ENCODE data around the gene TNFAIP3.

Gene TNFAIP3

GRCh38 chr6:137864812-137865508, 2.1 kb upstream of the TNFAIP3 start:
- no peak for DNase-seq (ENCODE audit: low spot score)

DNA sequence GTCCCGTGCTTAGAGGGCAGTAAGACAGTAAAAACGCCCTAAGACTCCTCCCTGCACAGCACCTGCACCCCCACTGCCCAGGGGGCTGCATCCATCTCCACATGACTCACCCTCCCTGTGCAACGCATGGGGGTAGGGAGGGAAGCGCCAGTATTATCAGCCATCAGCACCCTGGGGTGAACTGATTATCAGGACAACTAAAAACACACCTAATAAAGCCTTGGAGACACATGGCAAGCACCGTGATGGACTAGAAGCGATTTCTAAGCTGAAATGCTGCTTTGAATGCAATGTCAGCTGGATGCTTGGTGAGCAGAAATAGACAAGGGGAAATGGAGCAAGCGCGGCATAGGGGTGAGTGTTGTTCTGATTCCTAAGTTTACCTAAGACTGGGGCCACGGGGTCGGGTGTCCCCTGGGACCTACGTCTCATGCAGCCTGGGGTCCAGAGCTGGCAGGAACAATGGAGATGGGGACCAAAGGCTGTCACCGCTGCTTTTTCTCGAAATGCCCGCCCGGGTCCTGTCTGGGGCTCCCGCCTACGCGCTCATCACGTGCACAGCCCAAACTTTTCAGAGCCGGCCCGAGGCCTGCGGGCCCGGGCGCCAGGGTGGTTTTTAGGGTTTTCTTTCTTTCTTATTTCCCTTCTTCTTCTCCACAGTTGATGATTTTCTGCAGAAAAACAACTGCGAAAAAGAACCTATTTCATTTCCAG, 702 bp upstream of the TNFAIP3 start:
- DNase-seq (ENCODE audit: low spot score) = no peak

DNA sequence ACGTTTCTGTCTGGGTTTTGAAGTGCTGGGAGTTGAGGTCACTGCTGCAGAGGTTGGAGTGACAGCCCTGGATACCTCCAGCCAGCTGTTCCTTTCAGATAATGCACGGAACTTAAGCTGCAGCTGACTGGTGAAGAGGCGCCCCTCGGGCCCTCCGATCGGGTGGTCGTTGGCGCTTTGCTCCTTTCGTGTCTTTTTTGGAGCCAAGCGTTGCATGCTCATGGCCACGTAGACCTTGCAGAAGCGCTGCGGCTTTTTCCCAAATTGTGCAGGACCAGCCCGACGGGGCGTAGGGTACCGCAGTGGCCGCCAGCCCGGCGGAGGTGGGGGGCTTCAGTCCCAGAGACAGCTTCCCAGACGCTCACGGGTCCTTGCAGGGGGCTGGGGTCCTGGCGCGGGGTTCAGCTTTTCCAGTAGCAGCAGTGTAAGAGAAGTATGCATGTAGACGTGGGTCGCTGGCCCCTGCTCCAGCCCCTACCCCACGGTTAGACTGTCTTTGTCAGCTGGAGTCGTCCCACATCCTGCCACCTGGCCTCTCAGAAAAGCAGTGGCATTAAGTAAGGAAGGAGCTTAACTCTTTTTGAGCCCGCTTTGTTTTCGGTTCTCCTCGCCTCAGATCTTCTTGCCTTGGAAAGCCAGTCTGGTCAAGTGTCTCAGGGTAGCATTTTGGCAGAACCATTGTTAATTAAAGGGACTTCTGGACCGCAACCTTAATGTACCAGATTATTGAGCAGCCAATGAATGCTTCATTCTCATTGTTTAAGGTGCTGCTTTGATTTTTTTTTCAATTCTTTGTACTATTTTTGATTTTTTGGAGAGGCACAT, 838 bp downstream of the TNFAIP3 start:
- DNase-seq (ENCODE audit: low spot score) = no peak

DNA sequence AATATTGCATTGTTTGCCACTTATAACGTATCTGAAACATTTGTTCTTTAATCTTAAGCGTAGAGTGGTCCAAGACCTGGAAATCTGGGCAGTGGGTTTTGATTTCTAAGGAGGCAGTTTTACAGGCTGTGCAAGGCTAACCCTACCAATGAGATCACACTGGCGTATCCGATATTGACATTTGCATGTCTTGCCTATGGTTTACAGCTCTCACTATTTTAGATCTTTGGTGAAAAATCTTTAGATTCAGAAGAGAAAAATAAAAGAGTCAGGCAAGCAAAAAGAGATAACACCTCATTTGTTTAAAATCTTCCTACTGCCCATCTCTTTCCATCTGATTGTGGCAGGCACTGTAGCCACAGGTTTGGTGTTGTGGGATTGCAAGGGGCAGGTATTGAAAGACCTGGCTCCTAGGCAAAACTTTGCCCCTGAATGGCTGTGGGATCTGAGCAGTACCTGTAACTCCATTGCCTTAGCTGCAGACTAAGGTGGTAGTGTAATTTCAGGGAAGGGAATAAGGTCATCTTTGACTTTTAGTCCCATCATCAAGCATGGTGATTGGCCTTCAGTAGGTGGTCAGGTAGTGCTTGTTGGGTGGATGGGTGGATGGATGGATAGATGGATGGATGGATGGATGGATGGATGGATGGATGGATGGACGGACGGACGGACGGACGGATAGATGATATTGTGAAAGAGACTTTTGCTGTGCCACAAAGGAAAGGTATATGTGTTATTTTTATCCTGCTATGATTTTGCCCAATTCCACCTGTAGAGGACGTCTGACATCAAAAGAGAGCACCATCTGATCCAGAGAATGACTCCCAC, 1.9 kb downstream of the TNFAIP3 start:
- no peak for DNase-seq (ENCODE audit: low spot score)

GRCh38 chr6:137869549-137870307, 2.7 kb downstream of the TNFAIP3 start:
- DNase-seq (ENCODE audit: low spot score) = no peak

DNA sequence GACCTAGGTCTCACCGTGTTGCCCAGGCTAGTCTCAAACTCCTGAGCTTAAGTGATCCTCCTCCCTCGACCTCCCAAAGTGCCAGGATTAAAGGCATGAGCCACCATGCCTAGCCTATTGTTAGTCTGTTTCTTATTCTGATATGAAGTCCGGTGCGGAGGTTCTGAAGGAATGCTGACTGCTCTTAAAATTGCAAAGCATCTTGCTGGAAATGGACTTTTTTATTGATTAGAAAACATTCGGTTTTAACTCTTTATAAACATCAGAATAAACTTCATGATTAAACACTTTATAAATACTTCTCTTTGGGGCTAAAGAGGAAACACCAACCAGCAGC, 3.2 kb downstream of the TNFAIP3 start:
- no peak for DNase-seq (ENCODE audit: low spot score)

GRCh38 chr6:137870744-137871247, 3.7 kb downstream of the TNFAIP3 start:
- no peak for DNase-seq (ENCODE audit: low spot score)

- DNase-seq (ENCODE audit: low spot score) = no peak
Observed at GRCh38 chr6:137871291-137871690, 4.2 kb downstream of the TNFAIP3 start.

DNA sequence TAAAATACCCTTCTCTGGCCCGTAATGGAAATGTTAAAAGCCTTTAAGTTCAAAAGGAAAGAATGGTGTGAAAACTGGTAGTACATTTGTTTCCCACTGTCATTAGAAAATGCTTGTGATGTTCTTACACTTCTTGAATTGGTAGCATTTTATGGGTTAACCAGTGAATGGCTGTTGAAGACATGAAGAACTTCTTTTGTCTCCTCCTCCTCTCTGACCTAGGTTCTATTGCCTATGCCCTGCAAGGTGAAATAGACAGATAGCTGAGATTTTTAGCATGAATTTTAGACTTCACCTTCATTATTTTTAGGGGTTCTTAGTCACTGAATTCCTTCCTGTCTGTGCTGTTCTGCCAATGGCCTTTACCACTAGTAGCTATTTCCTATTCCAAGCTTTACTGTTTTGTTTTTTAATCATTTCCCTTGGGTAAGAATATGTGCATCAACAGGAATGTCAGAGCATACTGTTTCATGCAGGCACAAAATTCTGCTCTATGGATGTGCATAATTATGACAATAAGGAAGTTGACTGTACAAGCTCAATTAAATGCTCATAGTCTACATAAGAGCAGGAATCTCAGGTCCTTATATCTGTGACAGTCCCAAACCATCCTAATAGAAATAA, 4.9 kb downstream of the TNFAIP3 start:
- no peak for DNase-seq (ENCODE audit: low spot score)

DNA sequence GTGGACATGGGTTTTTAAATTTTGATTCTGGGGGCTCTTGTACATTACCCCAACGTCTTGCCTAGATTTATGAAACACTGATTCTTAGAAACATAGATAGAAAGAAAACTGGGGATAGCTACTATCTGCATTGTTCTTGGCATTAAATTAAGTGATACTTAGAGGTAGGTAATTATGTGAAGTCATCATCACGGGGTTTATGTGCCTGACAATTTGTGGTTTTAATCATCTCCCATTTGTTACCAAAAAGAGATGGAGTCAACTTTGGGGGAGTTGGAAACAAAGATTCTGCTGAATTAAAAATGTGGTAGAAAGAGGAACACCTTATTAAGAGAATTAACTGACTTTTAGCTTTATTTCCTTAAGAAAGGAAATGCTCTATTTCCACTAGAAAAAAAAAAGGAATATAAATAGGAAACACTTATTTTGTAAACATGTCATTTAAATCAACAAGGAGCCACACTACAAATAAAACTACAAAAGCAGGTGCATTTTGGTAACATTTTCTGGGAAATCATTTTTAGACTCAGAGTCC, 5.6 kb downstream of the TNFAIP3 start:
- DNase-seq (ENCODE audit: low spot score) = no peak

DNA sequence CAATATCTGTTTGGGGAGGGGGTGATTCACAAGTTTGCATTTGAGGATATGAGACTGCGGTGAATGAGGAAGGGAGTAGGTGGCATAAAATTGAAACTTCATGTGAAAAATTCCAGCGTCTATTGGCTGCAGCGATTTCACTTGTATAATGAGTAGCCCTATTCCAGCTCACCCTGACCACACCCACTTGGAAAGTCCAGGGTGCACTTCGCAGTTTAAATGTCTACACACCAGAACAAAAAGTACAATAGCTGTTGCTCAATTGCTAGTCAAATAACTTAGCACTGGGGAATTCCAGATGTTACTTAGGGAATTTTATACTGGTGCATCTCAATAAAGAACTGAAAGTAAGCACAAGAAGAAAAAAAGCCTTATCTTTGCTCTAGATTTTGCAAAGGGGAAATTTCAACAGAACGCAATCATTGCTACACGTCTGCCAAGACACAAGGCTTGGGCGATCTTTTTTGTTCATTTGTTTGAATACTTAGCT, 6.3 kb downstream of the TNFAIP3 start:
- peak; percentile 95 for DNase-seq (ENCODE audit: low spot score)

DNA sequence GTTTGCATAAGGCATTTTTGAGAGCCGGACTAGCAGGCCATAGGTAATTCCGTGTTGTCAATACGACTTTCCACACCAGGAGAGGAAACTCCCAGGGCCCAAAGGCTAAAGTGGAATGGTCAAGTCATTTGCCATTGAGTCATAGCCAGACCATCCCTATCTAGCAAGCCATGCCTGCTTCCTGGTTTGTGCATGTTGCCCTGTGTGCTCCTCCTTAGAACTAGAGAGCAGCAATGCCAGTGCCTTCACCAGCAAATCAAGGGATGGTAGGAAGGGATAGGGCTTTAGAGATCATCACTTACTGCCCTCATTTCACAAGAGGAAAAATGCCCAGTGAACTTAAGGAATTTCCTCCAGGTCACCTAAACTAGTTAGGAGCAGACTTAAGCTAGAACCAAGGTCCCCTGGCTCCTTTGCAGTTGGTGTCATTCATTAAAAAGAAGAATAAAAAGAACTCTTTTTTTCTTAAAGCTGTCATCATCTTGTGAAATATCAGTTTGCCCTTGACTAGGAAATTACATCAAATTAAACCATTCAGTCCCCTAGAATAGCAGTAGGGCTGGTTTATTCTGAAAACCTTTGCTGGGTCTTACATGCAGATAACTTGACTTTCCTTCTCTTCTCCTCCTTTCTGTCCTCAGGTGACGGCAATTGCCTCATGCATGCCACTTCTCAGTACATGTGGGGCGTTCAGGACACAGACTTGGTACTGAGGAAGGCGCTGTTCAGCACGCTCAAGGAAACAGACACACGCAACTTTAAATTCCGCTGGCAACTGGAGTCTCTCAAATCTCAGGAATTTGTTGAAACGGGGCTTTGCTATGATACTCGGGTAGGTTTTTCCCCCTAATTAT, 7.4 kb downstream of the TNFAIP3 start:
- no peak for DNase-seq (ENCODE audit: low spot score)

DNA sequence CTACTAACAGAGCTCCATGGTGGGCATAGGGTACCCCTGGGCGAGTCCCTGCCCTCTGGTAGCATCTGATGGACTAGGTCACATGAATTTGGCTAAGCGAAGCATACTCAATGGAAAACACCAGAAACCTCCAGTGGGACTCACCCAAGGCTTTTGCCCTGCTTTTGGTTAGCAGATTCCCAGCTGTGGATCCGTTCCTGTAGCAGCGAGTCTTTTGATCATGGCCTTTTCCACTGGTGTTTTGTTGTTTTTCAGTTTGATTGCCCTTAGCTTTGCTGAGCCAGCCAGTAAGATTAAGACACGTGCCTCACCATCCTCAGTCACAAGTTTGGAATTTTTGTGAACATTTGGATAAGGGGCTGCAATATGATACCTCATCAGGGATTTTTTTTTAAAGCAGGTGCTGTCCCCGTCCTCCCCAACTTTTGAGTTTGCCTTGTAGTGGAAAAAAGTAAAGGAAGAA, 8.0 kb downstream of the TNFAIP3 start:
- DNase-seq (ENCODE audit: low spot score) = no peak

- no peak for DNase-seq (ENCODE audit: low spot score)
Observed at GRCh38 chr6:137875606-137876005, 8.5 kb downstream of the TNFAIP3 start.

- DNase-seq (ENCODE audit: low spot score) = no peak
Observed at GRCh38 chr6:137876547-137876946, 9.5 kb downstream of the TNFAIP3 start.

GRCh38 chr6:137877113-137877512, 10.1 kb downstream of the TNFAIP3 start:
- no peak for DNase-seq (ENCODE audit: low spot score)

GRCh38 chr6:137877606-137878005, 10.5 kb downstream of the TNFAIP3 start:
- no peak for DNase-seq (ENCODE audit: low spot score)

DNA sequence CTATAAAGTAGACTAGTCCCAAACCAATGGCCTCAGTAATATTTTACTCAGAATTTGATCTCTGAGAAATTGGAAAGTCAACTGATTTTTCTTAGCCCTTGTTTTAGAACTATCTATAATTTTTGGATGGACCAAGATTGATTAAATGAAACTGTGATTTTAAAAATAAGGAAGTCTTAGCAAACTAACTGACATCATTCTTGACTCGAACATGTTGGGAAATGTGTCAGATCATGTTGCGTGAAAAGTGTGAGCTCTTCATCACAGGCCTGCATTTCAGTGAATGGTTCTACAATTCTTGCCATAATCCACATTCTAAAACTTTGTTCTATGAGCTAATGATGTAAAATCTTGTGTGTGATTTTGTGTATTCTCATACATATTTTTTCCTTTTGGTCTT, 11.0 kb downstream of the TNFAIP3 start:
- DNase-seq (ENCODE audit: low spot score) = no peak
